Left lung (tissue), 10 donors: ENCODE results near the gene PKNOX2. TPM values are rescaled to one million over a fixed set of nuclear protein-coding genes. Genes with fewer than 3 reads are reported as not detected.

Experiments
- ATAC-seq: fragments of 200-7000 bp; cut with Tn5 transposase; one replicate; pipeline ENCODE4 v1.9.1; 2020; ENCODE audit warnings: moderate library complexity
- DNase-seq, 4 donors: peaks; one replicate each; pipeline ENCODE4 v3.0.0-alpha.2; 2013 to 2020
- H3K27ac ChIP-seq, 2 donors: fragments of 200-600 bp; sonication (generic) in 1 of 2; one replicate each; pipeline versions ENCODE4 v1.5.0 to v1.8.0; 2020 to 2021
- H3K27me3 ChIP-seq, 2 donors: fragments of 200-600 bp; sonication (generic) in 1 of 2; one replicate each; pipeline versions ENCODE4 v1.5.0 to v1.8.0; 2020 to 2021
- H3K36me3 ChIP-seq, 2 donors: fragments of 200-600 bp; sonication (generic) in 1 of 2; one replicate each; pipeline versions ENCODE4 v1.5.0 to v1.8.0; 2020 to 2021
- H3K4me1 ChIP-seq, 2 donors: fragments of 200-600 bp; one replicate each; pipeline ENCODE4 v1.8.0; 2021
- H3K4me3 ChIP-seq, 2 donors: fragments of 200-600 bp; sonication (generic) in 1 of 2; one replicate each; pipeline versions ENCODE4 v1.5.0 to v1.8.0; 2020 to 2021; ENCODE audit warnings: mild to moderate bottlenecking in 1 of 2
- H3K9me3 ChIP-seq, 2 donors: fragments of 200-600 bp; sonication (generic) in 1 of 2; one replicate each; pipeline versions ENCODE4 v1.5.0 to v1.8.0; 2020 to 2021
- intact Hi-C, 2 donors: fragments of 100-400 bp; cut with DNase I; formaldehyde crosslinking; loops; one replicate each; pipeline versions ENCODE4 v1.11.2 to v1.14.2; 2022
- polyA plus RNA-seq, 6 donors: library from polyadenylated mRNA; unstranded; fragments of 120-200 nt; gene quantifications; one replicate each; pipeline ENCODE4 v1.2.1, GENCODE V29; 2013; ENCODE audit not compliant: insufficient read length in 6 of 6
- total RNA-seq, 2 donors: library from RNA; stranded (reverse); fragmentation: NEBNext Ultra II Directional; extraction: Animal tissue kit (Norgen Biotek cat#: 25700); gene quantifications; one replicate each; pipeline ENCODE4 v1.2.1, GENCODE V29; 2021
- TF ChIP-seq, protein P1 (sequence below), 2 donors: fragments of 200-600 bp; sonication (generic) in 1 of 2; IDR thresholded peaks; one replicate each; pipeline versions ENCODE4 v1.5.0 to v1.8.0; 2021; ENCODE audit warnings: antibody characterized with exemption in 2 of 2
- donor health status: DM: no; HTN: yes; CAD: no.
- donor health status: DM: no; HTN: no; CAD: no.

Gene PKNOX2
- total and polyA plus RNA-seq, 8 donors: 6.7 to 18.9 (median 16.7) TPM

DNA sequence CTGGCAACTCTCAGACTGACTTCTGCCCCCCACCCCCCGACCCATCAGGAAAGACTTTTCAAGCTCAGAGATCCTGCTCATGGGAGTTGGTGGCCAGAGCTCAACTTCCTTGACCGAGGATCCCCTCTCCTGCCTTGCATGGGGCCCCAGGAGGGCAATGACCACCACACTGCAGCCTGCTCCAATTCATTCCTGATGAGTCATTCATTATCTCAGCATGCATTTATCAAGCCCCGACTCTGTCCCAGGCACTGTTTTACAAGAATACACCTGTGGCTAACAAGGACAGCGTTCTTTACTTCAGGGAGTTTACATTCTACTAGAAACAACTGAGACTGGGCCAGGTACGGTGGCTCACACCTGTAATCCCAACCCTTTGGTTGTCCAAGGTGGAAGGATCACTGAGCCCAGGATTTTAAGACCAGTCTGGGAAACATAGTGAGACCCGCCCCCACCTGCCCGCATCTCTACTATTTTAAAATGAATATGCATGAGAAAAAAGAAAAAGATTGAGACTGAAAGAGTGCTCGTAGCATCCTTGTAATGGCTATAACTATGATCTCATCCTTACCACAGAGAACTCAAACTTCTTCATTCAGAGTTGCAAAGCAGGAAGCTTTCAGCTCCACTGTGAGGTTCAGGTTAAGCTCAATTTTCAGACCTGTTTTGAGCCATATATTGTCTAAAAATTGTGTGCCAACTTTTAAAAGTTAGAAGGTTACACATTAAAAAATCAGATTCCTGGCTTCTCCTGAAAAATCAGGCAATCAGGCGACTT, 271.1 kb downstream of the PKNOX2 start:
- Histone ChIP-seq H3K27me3 (peaks cover 0 to 3% of the 10 kb centered on the region in 2 donors), H3K27ac (no peak overlapping the region), H3K4me3 (no peak overlapping the region), H3K36me3 (no peaks in the 10 kb centered on the region), H3K4me1 (no peaks in the 10 kb centered on the region), H3K9me3 (no peaks in the 10 kb centered on the region)
- DNase-seq: no peak
- no peak for ATAC-seq
- TF ChIP-seq, protein P1, sequence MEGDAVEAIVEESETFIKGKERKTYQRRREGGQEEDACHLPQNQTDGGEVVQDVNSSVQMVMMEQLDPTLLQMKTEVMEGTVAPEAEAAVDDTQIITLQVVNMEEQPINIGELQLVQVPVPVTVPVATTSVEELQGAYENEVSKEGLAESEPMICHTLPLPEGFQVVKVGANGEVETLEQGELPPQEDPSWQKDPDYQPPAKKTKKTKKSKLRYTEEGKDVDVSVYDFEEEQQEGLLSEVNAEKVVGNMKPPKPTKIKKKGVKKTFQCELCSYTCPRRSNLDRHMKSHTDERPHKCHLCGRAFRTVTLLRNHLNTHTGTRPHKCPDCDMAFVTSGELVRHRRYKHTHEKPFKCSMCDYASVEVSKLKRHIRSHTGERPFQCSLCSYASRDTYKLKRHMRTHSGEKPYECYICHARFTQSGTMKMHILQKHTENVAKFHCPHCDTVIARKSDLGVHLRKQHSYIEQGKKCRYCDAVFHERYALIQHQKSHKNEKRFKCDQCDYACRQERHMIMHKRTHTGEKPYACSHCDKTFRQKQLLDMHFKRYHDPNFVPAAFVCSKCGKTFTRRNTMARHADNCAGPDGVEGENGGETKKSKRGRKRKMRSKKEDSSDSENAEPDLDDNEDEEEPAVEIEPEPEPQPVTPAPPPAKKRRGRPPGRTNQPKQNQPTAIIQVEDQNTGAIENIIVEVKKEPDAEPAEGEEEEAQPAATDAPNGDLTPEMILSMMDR (IDR thresholded peaks at IDR 0.05): no peak
- intact Hi-C loops: no loop called here

DNA sequence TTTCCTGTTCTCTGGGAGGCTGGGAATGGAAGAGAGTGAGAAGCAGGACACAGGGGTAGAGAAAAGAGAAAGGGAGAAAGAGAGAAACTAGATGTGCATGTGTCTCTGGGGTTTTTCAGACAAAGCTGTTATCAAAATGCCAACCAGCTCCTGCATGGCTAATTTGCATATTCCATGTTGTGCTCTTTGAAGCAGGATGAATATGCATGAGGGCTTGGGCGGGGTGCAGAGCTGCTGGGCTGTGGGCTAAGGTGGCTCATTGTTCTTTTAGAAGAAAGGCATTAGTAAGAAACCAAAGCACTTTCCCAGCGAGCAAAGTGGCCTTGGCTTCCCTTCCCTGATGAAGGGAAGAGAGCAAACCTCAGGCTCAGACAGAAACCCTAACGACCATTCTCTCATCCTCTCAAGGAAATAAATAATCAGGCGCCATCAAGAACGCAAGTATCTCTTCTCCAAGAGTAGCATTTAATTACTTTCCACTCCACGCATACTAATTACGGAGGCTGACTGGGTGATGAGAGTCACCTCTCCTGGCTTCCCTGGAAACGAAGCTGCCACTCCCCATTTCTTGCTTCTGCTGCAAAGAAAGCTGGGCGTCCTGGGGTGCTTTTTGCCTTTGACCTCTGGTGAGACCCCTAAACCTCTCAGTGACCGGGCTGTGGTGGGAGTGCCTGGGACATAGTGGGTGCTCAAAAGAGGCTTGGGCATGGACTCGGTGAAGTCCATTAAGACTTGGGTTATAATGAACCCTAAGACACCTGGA, 277.3 kb downstream of the PKNOX2 start:
- H3K4me3 ChIP-seq: no peak overlapping the region
- no peak for DNase-seq
- no peak overlapping the region for H3K27ac ChIP-seq
- intact Hi-C loops: no loop called here
- H3K27me3 ChIP-seq: peaks cover 0 to 11% of the 10 kb centered on the region in 2 donors
- H3K4me1 ChIP-seq: no peaks in the 10 kb centered on the region
- H3K36me3 ChIP-seq: no peaks in the 10 kb centered on the region
- no peaks in the 10 kb centered on the region for H3K9me3 ChIP-seq
- no peak for ATAC-seq
- TF ChIP-seq, protein P1 (IDR thresholded peaks at IDR 0.05): no peak

DNA sequence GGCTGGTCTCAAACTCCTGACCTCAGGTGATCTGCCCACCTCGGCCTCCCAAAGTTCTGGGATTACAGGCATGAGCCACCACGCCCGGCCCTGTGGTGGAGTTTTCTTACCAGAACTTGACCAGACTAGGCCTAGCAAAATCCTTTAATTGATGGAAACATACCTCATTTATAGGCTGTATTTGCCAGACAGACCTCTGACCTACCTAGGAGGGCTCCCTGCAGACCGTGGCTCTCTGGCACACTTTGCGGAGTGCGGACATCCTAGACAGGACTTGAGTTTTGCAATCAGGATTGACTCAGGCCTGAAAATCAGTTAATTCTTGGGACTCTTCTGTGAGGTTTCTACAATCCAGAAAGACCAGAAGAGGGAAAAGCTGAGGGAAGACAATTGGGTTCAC, 278.4 kb downstream of the PKNOX2 start:
- H3K36me3 ChIP-seq: no peaks in the 10 kb centered on the region
- no peak overlapping the region for H3K4me3 ChIP-seq
- intact Hi-C loops: no loop called here
- TF ChIP-seq, protein P1 (IDR thresholded peaks at IDR 0.05): no peak
- H3K27ac ChIP-seq: no peak overlapping the region
- H3K9me3 ChIP-seq: no peaks in the 10 kb centered on the region
- H3K27me3 ChIP-seq: peaks cover 0 to 11% of the 10 kb centered on the region in 2 donors
- H3K4me1 ChIP-seq: no peaks in the 10 kb centered on the region
- ATAC-seq: no peak
- DNase-seq: no peak

DNA sequence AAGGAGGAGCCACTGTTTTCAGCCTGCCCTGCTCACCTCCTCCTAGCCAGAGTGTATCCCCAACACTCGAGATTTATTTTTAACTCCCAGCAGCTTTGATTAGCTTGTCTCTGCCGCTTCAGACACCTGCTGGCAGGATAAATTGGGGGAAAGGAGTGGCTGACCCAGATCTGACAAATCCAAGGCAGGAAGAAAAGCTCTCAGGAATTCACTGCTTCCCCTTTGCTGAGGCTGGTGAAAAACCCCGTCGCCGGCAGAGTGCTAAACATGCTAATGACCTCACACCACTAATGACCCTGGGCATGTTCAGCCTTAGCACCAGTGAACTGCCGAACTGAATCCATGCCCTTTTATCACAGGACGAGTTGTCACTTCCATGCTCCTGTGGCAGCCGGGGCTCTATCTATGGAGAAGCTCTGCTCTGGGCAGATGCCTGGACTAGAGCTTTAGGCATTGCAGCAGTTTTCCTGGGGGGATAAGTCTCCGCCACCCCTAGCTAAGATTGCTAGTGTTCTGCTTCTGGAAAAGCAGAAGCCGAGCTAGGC, 279.3 kb downstream of the PKNOX2 start:
- H3K27me3 ChIP-seq: peaks cover 0 to 11% of the 10 kb centered on the region in 2 donors
- intact Hi-C loops: no loop called here
- no peaks in the 10 kb centered on the region for H3K36me3 ChIP-seq
- ATAC-seq: no peak
- no peaks in the 10 kb centered on the region for H3K9me3 ChIP-seq
- H3K4me1 ChIP-seq: no peaks in the 10 kb centered on the region
- no peak overlapping the region for H3K27ac ChIP-seq
- no peak for DNase-seq
- H3K4me3 ChIP-seq: no peak overlapping the region
- TF ChIP-seq, protein P1 (IDR thresholded peaks at IDR 0.05): no peak

DNA sequence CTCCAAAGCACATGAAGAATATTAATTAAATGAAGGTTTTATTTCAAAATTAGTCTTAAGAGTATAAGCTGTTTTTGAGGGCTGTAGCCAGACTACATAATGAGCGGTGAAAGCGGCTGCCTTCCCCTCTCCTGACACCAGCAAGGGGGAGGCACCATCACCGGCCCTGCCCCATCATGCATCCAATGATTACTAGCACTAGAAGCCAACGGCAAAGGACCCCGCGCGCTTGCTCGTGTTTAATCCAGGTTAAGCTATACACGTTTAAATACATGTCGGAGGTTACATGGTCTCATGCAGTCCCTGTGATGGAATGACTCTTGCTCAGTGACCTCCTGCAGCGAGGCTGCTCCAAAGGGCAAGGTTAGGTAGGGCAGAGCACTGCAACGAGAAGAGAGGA, 281.2 kb downstream of the PKNOX2 start:
- Histone ChIP-seq H3K4me1 (no peaks in the 10 kb centered on the region), H3K36me3 (no peaks in the 10 kb centered on the region), H3K4me3 (no peak overlapping the region), H3K9me3 (no peaks in the 10 kb centered on the region), H3K27ac (no peak overlapping the region), H3K27me3 (peaks cover 0 to 6% of the 10 kb centered on the region in 2 donors)
- intact Hi-C loops: no loop called here
- ATAC-seq: no peak
- TF ChIP-seq, protein P1 (IDR thresholded peaks at IDR 0.05): no peak
- DNase-seq: no peak
